Endometrium (tissue), 2 donors: ENCODE results near the gene WDR49.

Experiments used
- FAIRE-seq: peaks from 2 replicates; lab custom pipeline; 2012; peaks lifted over from hg19 to GRCh38; lab: Jason Lieb, UNC
- donor health status: control.
- donor health status: control.

WDR49 gene

GRCh38 chr3:167653760-167654159, at the start of gene WDR49:
WDR49 (minus strand) TSS chr3:167653942; CDS start chr3:167653425, 517 bp downstream.
- FAIRE-seq, result no peak

- FAIRE-seq, result no peak
Measured at GRCh38 chr3:167700926-167701325, 47.2 kb upstream of the WDR49 start.

GRCh38 chr3:167700046-167700445, 46.3 kb upstream of the WDR49 start:
- FAIRE-seq, result no peak

- no peak for FAIRE-seq
Measured at GRCh38 chr3:167694121-167694520, 40.4 kb upstream of the WDR49 start.

- no peak for FAIRE-seq
Measured at GRCh38 chr3:167691366-167691765, 37.6 kb upstream of the WDR49 start.

GRCh38 chr3:167684388-167684993, 30.7 kb upstream of the WDR49 start:
- FAIRE-seq, result peak; percentile 90

GRCh38 chr3:167679526-167679925, 25.8 kb upstream of the WDR49 start:
- no peak for FAIRE-seq

- no peak for FAIRE-seq
Measured at GRCh38 chr3:167675848-167676247, 22.1 kb upstream of the WDR49 start.

GRCh38 chr3:167673221-167673620, 19.5 kb upstream of the WDR49 start:
- no peak for FAIRE-seq

- no peak for FAIRE-seq
Measured at GRCh38 chr3:167671878-167672427, 18.2 kb upstream of the WDR49 start.

- no peak for FAIRE-seq
Measured at GRCh38 chr3:167669699-167670098, 16.0 kb upstream of the WDR49 start.

- FAIRE-seq, result no peak
Measured at GRCh38 chr3:167668651-167669050, 14.9 kb upstream of the WDR49 start.

GRCh38 chr3:167666563-167666962, 12.8 kb upstream of the WDR49 start:
- FAIRE-seq, result no peak

- FAIRE-seq, result no peak
Measured at GRCh38 chr3:167662919-167663400, 9.2 kb upstream of the WDR49 start.

GRCh38 chr3:167657684-167658225, 4.0 kb upstream of the WDR49 start:
- FAIRE-seq, result no peak

GRCh38 chr3:167656821-167657220, 3.1 kb upstream of the WDR49 start:
- no peak for FAIRE-seq

- FAIRE-seq, result no peak
Measured at GRCh38 chr3:167653155-167653554, 587 bp downstream of the WDR49 start.

GRCh38 chr3:167651826-167652225, 1.9 kb downstream of the WDR49 start:
- no peak for FAIRE-seq

- FAIRE-seq, result no peak
Measured at GRCh38 chr3:167650459-167650858, 3.3 kb downstream of the WDR49 start.

- no peak for FAIRE-seq
Measured at GRCh38 chr3:167649746-167650145, 4.0 kb downstream of the WDR49 start.

GRCh38 chr3:167644611-167645010, 9.1 kb downstream of the WDR49 start:
- no peak for FAIRE-seq

GRCh38 chr3:167631471-167631870, 22.3 kb downstream of the WDR49 start:
- no peak for FAIRE-seq

- FAIRE-seq, result no peak
Measured at GRCh38 chr3:167626490-167626889, 27.3 kb downstream of the WDR49 start.

- FAIRE-seq, result no peak
Measured at GRCh38 chr3:167615030-167615429, 38.7 kb downstream of the WDR49 start.
